ENCODE results near the gene TNS4.

DNA sequence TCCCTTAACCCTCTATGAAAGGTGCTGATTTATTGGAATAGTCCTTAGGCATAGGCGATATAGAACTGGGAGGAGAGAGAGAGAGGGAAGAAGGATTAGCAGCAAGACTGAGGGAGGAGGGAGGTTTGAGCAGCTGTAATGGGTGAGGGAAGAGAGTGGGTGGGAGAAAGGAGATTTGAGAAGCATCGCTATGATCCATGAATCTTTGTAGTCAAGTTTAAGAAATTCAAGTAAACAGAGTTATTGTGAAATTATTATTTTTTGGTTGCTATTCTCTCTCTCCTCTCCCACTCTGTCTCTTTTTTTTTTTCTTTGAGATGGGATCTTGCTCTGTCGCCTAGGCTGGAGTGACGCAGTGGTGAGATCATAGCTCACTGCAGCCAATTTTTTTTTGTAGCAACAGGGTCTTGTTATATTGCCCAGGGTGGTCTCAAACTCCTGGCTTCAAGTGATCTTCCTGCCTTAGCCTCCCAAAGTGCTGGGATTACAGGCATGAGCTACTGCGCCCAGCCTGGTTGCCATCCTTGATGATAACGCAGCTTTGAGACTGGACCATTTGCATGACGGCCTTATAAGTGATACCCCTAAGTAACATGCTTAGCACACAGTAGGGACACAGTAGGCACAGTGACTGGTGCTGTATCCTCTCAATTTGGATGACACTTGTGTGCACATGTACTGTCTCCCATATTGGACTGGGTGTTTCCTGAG lies 21.0 kb upstream of the TNS4 start:
- TF ChIP-seq, protein P1, sequence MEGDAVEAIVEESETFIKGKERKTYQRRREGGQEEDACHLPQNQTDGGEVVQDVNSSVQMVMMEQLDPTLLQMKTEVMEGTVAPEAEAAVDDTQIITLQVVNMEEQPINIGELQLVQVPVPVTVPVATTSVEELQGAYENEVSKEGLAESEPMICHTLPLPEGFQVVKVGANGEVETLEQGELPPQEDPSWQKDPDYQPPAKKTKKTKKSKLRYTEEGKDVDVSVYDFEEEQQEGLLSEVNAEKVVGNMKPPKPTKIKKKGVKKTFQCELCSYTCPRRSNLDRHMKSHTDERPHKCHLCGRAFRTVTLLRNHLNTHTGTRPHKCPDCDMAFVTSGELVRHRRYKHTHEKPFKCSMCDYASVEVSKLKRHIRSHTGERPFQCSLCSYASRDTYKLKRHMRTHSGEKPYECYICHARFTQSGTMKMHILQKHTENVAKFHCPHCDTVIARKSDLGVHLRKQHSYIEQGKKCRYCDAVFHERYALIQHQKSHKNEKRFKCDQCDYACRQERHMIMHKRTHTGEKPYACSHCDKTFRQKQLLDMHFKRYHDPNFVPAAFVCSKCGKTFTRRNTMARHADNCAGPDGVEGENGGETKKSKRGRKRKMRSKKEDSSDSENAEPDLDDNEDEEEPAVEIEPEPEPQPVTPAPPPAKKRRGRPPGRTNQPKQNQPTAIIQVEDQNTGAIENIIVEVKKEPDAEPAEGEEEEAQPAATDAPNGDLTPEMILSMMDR (IDR thresholded peaks at IDR 0.05; ENCODE audit: insufficient read depth, low read length) = no peak
- TF ChIP-seq POLR2AphosphoS5 (IDR thresholded peaks at IDR 0.05; ENCODE audit: low read depth) (no peak), GABPA (IDR thresholded peaks at IDR 0.05; ENCODE audit: low read depth) (no peak), SPI1 (IDR thresholded peaks at IDR 0.05; ENCODE audit: borderline replicate concordance, low read depth) (no peak)
- TF ChIP-seq, protein P2, sequence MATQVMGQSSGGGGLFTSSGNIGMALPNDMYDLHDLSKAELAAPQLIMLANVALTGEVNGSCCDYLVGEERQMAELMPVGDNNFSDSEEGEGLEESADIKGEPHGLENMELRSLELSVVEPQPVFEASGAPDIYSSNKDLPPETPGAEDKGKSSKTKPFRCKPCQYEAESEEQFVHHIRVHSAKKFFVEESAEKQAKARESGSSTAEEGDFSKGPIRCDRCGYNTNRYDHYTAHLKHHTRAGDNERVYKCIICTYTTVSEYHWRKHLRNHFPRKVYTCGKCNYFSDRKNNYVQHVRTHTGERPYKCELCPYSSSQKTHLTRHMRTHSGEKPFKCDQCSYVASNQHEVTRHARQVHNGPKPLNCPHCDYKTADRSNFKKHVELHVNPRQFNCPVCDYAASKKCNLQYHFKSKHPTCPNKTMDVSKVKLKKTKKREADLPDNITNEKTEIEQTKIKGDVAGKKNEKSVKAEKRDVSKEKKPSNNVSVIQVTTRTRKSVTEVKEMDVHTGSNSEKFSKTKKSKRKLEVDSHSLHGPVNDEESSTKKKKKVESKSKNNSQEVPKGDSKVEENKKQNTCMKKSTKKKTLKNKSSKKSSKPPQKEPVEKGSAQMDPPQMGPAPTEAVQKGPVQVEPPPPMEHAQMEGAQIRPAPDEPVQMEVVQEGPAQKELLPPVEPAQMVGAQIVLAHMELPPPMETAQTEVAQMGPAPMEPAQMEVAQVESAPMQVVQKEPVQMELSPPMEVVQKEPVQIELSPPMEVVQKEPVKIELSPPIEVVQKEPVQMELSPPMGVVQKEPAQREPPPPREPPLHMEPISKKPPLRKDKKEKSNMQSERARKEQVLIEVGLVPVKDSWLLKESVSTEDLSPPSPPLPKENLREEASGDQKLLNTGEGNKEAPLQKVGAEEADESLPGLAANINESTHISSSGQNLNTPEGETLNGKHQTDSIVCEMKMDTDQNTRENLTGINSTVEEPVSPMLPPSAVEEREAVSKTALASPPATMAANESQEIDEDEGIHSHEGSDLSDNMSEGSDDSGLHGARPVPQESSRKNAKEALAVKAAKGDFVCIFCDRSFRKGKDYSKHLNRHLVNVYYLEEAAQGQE (IDR thresholded peaks at IDR 0.05; ENCODE audit: insufficient replicate concordance, low read depth) = no peak

All from HL-60 (cell line).